PC-9 (cell line): ENCODE results near the gene SRPRB.

Experiments used
- CTCF ChIP-seq: fragments of 200-600 bp; sonication (generic); conservative IDR thresholded peaks from 2 replicates; pipeline ENCODE4 v1.6.1; 2017; ENCODE audit warnings: mixed run types, antibody characterized with exemption, mild to moderate bottlenecking, moderate library complexity
- EZH2 ChIP-seq: fragments of 200-600 bp; sonication (generic); IDR thresholded peaks from 2 replicates; pipeline ENCODE4 v1.8.0; 2017; ENCODE audit warnings: antibody characterized with exemption, low read depth

- TF ChIP-seq CTCF (no peak), EZH2 (no peak)
Measured at GRCh38 chr3:133840055-133840737, 34.6 kb downstream of the SRPRB start.
